Fibroblast of the aortic adventitia (primary cell): Measurements from ENCODE around the gene C12orf56. TPM values are rescaled to one million over a fixed set of nuclear protein-coding genes. Genes with fewer than 3 reads are reported as not detected.

Experiments
- DNase-seq: peaks from one replicate; pipeline ENCODE4 v3.0.0-alpha.2; 2010; ENCODE audit warnings: low read depth
- H3K4me3 ChIP-seq: 2 replicates; pipeline ENCODE4 v1.5.1; 2011; ENCODE audit warnings: low read depth, mild to moderate bottlenecking, control low read depth, low read length, moderate library complexity
- total RNA-seq: library from RNA; depleted of rRNA; stranded (reverse); fragments of >200 nt; gene quantifications from 2 replicates; pipeline ENCODE4 v1.2.3, GENCODE V29; 2012; ENCODE audit warnings: low replicate concordance
- TF ChIP-seq, protein P1 (sequence below): IDR thresholded peaks from 2 replicates; pipeline ENCODE4 v1.5.1; 2011; ENCODE audit warnings: mild to moderate bottlenecking, low read length, control low read depth, inconsistent platforms; ENCODE audit not compliant: insufficient read depth

C12orf56 gene
- total RNA-seq, 1 donor = 4.0 TPM

DNA sequence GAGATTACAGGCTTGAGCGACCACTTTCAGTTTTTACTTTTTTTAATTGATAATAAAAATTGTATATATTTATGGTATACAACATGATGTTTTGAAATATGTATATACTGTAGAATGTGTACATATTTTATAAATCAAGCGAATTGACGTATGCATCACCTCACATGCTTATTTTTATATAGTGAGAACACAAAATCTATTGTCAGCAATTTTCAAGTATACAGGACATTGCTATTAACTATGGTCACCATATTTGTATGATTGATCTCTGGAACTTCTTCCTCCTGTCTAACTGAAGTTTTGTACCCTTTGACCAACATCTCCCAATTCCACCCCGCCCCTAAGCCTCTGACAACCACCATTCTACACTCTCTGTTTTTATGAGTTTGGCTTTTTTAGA is 112.1 kb downstream of the C12orf56 start:
- TF ChIP-seq, protein P1, sequence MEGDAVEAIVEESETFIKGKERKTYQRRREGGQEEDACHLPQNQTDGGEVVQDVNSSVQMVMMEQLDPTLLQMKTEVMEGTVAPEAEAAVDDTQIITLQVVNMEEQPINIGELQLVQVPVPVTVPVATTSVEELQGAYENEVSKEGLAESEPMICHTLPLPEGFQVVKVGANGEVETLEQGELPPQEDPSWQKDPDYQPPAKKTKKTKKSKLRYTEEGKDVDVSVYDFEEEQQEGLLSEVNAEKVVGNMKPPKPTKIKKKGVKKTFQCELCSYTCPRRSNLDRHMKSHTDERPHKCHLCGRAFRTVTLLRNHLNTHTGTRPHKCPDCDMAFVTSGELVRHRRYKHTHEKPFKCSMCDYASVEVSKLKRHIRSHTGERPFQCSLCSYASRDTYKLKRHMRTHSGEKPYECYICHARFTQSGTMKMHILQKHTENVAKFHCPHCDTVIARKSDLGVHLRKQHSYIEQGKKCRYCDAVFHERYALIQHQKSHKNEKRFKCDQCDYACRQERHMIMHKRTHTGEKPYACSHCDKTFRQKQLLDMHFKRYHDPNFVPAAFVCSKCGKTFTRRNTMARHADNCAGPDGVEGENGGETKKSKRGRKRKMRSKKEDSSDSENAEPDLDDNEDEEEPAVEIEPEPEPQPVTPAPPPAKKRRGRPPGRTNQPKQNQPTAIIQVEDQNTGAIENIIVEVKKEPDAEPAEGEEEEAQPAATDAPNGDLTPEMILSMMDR = no peak
- no peak overlapping the region for H3K4me3 ChIP-seq
- no peak for DNase-seq

DNA sequence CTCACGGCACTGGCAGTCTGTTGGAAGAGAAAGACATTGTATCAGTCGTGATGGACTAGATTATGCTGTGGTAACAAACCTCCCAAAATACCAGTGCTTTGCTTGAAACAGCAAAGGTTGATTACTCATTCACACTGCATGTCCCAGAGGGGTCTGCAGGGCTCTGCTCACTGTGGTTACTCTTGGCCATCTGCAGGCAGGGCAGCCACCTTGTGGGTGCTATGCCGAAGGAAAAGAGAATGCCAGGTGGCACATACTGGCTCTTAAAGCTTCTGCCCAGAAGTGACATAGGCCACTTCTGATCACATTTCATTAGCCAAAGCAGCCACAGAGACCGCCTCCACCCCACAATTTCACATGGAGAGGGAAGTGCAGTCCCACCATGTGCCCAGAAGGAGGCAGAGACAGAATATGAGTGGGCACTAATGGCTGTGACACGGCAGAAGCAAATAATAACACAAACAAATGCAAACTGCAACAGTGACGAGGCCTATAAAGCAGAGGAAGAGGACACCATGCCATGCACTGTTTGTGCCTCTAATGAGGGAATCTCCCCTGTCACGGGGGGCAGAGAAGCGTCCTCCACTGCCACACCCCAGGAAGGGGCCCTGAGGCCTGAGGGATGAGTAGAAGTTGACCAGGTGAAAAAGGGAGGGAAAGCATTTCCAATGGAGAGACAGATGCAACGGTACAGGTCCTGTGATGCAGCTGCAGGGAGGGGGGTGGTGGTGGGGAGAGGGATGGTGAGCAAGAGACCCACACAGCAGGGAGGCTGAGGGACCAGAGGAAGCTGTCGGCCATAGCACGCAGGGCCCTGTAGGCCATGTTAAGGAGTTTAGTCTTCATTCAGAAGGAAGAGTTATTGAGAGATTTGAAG is 116.8 kb downstream of the C12orf56 start:
- DNase-seq = peak; percentile 18
- TF ChIP-seq, protein P1 = peak; percentile 53
- no peak overlapping the region for H3K4me3 ChIP-seq

DNA sequence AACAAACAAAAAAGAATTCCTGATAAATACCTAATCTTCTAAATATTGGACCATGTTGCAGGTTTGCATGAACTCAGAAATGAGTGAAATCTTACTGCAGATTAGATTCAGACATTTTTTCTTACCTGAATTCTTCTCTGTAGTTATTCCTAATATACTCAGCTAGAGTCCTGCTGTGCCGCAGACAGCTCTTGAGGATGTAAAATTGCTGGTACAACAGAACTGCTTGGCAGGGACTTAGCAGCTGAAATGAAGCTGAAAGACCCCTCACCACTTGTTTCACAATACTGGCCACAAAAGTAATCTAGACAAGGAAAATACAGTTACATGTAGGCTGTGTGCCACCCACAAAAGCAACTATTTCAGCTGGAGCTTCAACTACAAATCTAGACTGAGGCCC is 120.1 kb downstream of the C12orf56 start:
- no peak for DNase-seq
- no peak overlapping the region for H3K4me3 ChIP-seq
- TF ChIP-seq, protein P1 = no peak

DNA sequence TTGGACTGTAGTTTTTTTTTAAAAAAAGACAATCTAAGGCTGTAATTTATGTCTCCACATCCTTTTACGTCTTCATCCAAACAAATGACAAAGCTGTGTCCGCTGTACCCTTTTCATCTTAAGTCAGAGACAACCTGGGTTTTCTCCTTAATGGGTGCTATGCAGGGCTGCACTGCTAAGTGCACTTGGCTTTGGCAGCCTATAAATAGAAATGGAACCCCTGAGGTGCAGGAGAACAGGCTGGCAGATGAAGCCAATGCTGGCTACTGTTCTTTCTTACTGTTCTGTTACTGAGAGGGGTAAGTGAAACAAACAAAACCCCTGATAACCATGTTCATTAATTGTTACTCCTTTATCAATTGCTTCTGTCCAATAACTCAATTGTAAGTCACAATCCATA is 121.4 kb downstream of the C12orf56 start:
- TF ChIP-seq, protein P1 = no peak
- no peak overlapping the region for H3K4me3 ChIP-seq
- DNase-seq = no peak

DNA sequence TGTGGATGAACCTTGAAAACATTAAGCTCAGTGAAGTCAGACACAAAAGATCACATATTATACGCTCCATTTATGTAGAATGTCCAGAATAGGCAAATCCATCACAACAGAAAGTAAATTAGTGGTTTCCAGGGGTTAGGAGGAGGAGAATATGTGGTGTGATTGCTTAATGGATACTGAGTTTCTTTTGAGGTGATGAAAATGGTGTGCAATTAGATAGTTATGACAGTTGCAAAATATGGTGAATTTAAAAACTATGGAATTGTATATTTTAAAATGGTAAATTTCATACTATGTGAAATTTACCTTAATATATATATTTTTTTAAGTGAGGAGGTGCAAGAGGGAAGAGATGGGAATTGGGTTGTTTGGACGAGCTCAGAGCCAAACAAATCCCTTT is 122.1 kb downstream of the C12orf56 start:
- DNase-seq = no peak
- no peak overlapping the region for H3K4me3 ChIP-seq
- TF ChIP-seq, protein P1 = no peak

DNA sequence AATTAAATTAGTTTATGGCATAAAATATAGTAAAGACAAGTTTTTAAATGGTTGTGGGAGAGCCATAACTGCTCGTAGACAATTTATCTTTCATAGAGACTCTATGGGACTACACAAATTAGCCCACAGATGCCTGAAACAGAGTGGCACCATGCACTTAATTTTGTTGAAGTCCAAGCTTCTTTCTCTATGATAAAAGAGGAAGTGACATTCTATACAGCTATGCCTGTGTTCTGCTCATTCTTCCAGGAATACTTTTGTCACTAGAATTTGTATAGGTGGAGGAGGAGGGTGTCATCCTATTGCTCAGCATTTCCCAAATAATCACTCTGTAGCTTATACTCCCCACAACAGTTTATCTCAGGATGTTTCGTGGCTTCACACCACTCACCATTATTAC is 124.7 kb downstream of the C12orf56 start:
- DNase-seq = no peak
- TF ChIP-seq, protein P1 = no peak

DNA sequence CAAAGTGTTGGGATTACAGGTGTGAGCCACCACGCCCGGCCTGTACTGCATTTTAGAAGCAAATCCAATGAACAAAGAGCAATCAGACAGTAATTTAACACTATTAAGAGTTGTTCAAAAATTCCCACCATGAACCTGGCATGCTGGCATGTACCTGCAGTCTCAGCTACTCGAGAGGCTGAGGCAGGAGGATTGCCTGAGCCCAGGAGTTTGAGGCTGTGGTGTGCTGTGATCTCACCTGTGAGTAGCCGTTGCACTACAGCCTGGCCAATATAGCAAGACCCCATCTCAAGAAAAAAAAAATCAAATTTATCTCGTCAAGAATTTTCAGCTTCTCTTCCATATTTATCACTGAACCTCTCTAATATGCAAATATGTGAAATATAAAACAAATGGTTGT is 128.7 kb downstream of the C12orf56 start:
- TF ChIP-seq, protein P1 = no peak
- H3K4me3 ChIP-seq = no peak overlapping the region
- DNase-seq = no peak

More for the DNA sequence above, 124.7 kb downstream of the C12orf56 start:
- no peak overlapping the region for H3K4me3 ChIP-seq
